Daoy (cell line): ENCODE results near the gene IL18BP. TPM values are rescaled to one million over a fixed set of nuclear protein-coding genes. Genes with fewer than 3 reads are reported as not detected.

Experiments used
- DNase-seq: peaks from one replicate; pipeline ENCODE4 v3.0.0-alpha.2; 2015; ENCODE audit warnings: low read depth
- total RNA-seq: library from RNA; depleted of rRNA; stranded (reverse); fragments of >200 nt; shearing (Covaris generic); gene quantifications from 2 replicates; pipeline ENCODE4 v1.2.3, GENCODE V29; 2014

IL18BP gene
- total RNA-seq, 1 experiment from 2014 or later = 3.4 TPM

- DNase-seq = no peak
These were observed 1.8 kb upstream of the IL18BP start for GRCh38 chr11:71996946-71997345.

GRCh38 chr11:71997594-71997993 lies 1.1 kb upstream of the IL18BP start:
- no peak for DNase-seq

GRCh38 chr11:71998061-71998460 lies 648 bp upstream of the IL18BP start:
- no peak for DNase-seq

GRCh38 chr11:71999362-71999761 lies 653 bp downstream of the IL18BP start:
- DNase-seq = no peak

- no peak for DNase-seq
These were observed 1.1 kb downstream of the IL18BP start for GRCh38 chr11:71999798-72000197.

- DNase-seq = no peak
These were observed 1.6 kb downstream of the IL18BP start for GRCh38 chr11:72000202-72000867.

- no peak for DNase-seq
These were observed 2.6 kb downstream of the IL18BP start for GRCh38 chr11:72001285-72001684.

GRCh38 chr11:72001834-72002591 lies 3.3 kb downstream of the IL18BP start:
- no peak for DNase-seq

GRCh38 chr11:72002841-72003775 lies 4.4 kb downstream of the IL18BP start:
- DNase-seq = no peak

GRCh38 chr11:72003776-72004171 lies 5.1 kb downstream of the IL18BP start:
- DNase-seq = no peak

- DNase-seq = no peak
These were observed 6.0 kb downstream of the IL18BP start for GRCh38 chr11:72004515-72005346.

GRCh38 chr11:72005347-72006260 lies 6.9 kb downstream of the IL18BP start:
- DNase-seq = no peak

GRCh38 chr11:72006309-72007088 lies 7.8 kb downstream of the IL18BP start:
- no peak for DNase-seq

- DNase-seq = no peak
These were observed 8.4 kb downstream of the IL18BP start for GRCh38 chr11:72007089-72007476.

GRCh38 chr11:72007587-72007986 lies 8.9 kb downstream of the IL18BP start:
- no peak for DNase-seq

GRCh38 chr11:72008728-72009127 lies 10.0 kb downstream of the IL18BP start:
- DNase-seq = no peak

- no peak for DNase-seq
These were observed 10.4 kb downstream of the IL18BP start for GRCh38 chr11:72009156-72009555.

GRCh38 chr11:72010529-72011233 lies 12.0 kb downstream of the IL18BP start:
- DNase-seq = no peak

GRCh38 chr11:72012091-72012630 lies 13.5 kb downstream of the IL18BP start:
- DNase-seq = no peak
